DOHH2 (cell line): ENCODE data around the gene OVOL1.

ENCODE experiments used
- H3F3A ChIP-seq: fragments of 200-600 bp; sonication (generic), shearing (Covaris generic); 2 replicates; pipeline ENCODE4 v1.6.0; 2016; ENCODE audit warnings: antibody characterized with exemption, mild to moderate bottlenecking; ENCODE audit not compliant: control insufficient read depth, insufficient read depth
- H3K27ac ChIP-seq: fragments of 200-600 bp; sonication (generic); 2 replicates; pipeline ENCODE4 v1.5.1; 2014; ENCODE audit warnings: low read depth, mild to moderate bottlenecking, low read length, moderate library complexity
- H3K27me3 ChIP-seq: fragments of 200-600 bp; sonication (generic); 2 replicates; pipeline ENCODE4 v1.6.1; 2014; ENCODE audit warnings: mild to moderate bottlenecking, low read length, mixed read lengths; ENCODE audit not compliant: control insufficient read depth
- H3K36me3 ChIP-seq: fragments of 200-600 bp; sonication (generic); 2 replicates; pipeline ENCODE4 v1.6.1; 2014; ENCODE audit warnings: mild to moderate bottlenecking, low read length, moderate library complexity, mixed read lengths; ENCODE audit not compliant: control insufficient read depth
- H3K4me1 ChIP-seq: fragments of 200-600 bp; sonication (generic); 2 replicates; pipeline ENCODE4 v1.6.1; 2014; ENCODE audit warnings: mild to moderate bottlenecking, low read length, mixed read lengths; ENCODE audit not compliant: control insufficient read depth
- H3K4me2 ChIP-seq: fragments of 200-600 bp; sonication (generic); 2 replicates; pipeline ENCODE4 v1.6.0; 2014; ENCODE audit warnings: mild to moderate bottlenecking, low read length, moderate library complexity
- H3K4me3 ChIP-seq: fragments of 200-600 bp; sonication (generic); 2 replicates; pipeline ENCODE4 v1.5.1; 2014; ENCODE audit warnings: mild to moderate bottlenecking, low read length, mixed read lengths
- H3K79me2 ChIP-seq: fragments of 200-600 bp; sonication (generic); 2 replicates; pipeline ENCODE4 v1.6.1; 2014; ENCODE audit warnings: mild to moderate bottlenecking, low read length, mixed read lengths; ENCODE audit not compliant: control insufficient read depth
- H3K9me2 ChIP-seq: fragments of 200-600 bp; sonication (generic); replicated peaks from 2 replicates; pipeline ENCODE4 v1.6.1; 2014; ENCODE audit warnings: mild to moderate bottlenecking, low read length, mixed read lengths; ENCODE audit not compliant: control insufficient read depth
- H3K9me3 ChIP-seq: fragments of 200-600 bp; sonication (generic); 2 replicates; pipeline ENCODE4 v1.6.1; 2014; ENCODE audit warnings: antibody characterized with exemption, low read length, mixed read lengths; ENCODE audit not compliant: control insufficient read depth, insufficient read depth
- H4K20me1 ChIP-seq: fragments of 200-600 bp; sonication (generic); 2 replicates; pipeline ENCODE4 v1.6.0; 2014; ENCODE audit warnings: low read depth, mild to moderate bottlenecking, antibody characterized with exemption, low read length, moderate library complexity; ENCODE audit not compliant: control insufficient read depth, insufficient read depth
- EZH2phosphoT487 ChIP-seq: fragments of 200-600 bp; sonication (generic); IDR thresholded peaks from 2 replicates; pipeline ENCODE4 v1.6.1; 2017; ENCODE audit warnings: borderline replicate concordance, mild to moderate bottlenecking, antibody characterized with exemption, low read length, moderate library complexity, mixed read lengths
- TF ChIP-seq, protein P1 (sequence below): fragments of 200-600 bp; sonication (generic); IDR thresholded peaks from one replicate; pipeline ENCODE4 v1.5.1; 2014; ENCODE audit warnings: antibody characterized with exemption, mild to moderate bottlenecking, low read depth, low read length; ENCODE audit not compliant: poor library complexity, severe bottlenecking

Gene OVOL1

DNA sequence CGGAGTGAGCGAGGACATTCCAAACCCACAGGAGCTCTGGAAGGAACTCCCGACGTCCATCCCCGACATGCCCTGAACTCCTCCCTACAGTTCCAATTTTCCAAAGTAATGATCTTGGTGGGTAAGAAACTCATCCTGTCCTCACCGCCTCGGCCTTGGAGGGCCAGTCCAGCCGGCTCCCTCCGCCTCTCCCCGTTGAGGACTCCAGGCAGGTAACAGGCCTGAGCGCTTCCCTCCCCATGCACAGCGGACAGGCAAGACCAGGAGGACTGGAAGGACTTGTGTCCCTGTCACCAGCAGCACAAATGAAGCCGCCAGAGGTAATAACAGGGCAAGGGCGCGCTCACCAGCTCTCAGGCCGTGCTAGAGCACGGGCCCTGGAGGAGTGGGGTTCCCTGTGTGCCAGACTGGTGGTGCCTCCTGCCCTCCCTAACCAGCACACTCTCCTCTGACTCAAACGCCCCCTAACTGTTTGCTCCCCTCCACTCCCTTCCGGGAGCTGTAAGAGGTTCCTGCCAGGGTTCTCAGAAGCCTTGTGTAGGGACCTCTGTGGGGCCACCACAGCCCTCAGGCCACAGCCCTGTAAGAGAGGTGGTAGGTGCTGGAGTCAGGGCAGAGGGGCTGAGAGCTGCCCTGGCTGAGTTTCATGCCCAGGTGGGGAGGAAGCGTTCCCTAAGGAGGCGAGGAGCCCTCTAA is 17.1 kb downstream of the OVOL1 start:
- Histone ChIP-seq H4K20me1 (no peaks in the 10 kb centered on the region), H3F3A (no peaks in the 10 kb centered on the region), H3K4me1 (no peaks in the 10 kb centered on the region), H3K9me3 (no peaks in the 10 kb centered on the region), H3K36me3 (no peaks in the 10 kb centered on the region), H3K79me2 (no peaks in the 10 kb centered on the region), H3K27me3 (peaks cover 27% of the 10 kb centered on the region), H3K4me2 (no peak overlapping the region), H3K27ac (no peak overlapping the region), H3K9me2 (no peaks in the 10 kb centered on the region), H3K4me3 (no peak overlapping the region)
- TF ChIP-seq, protein P1, sequence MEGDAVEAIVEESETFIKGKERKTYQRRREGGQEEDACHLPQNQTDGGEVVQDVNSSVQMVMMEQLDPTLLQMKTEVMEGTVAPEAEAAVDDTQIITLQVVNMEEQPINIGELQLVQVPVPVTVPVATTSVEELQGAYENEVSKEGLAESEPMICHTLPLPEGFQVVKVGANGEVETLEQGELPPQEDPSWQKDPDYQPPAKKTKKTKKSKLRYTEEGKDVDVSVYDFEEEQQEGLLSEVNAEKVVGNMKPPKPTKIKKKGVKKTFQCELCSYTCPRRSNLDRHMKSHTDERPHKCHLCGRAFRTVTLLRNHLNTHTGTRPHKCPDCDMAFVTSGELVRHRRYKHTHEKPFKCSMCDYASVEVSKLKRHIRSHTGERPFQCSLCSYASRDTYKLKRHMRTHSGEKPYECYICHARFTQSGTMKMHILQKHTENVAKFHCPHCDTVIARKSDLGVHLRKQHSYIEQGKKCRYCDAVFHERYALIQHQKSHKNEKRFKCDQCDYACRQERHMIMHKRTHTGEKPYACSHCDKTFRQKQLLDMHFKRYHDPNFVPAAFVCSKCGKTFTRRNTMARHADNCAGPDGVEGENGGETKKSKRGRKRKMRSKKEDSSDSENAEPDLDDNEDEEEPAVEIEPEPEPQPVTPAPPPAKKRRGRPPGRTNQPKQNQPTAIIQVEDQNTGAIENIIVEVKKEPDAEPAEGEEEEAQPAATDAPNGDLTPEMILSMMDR = no peak
- no peak for TF ChIP-seq EZH2phosphoT487

DNA sequence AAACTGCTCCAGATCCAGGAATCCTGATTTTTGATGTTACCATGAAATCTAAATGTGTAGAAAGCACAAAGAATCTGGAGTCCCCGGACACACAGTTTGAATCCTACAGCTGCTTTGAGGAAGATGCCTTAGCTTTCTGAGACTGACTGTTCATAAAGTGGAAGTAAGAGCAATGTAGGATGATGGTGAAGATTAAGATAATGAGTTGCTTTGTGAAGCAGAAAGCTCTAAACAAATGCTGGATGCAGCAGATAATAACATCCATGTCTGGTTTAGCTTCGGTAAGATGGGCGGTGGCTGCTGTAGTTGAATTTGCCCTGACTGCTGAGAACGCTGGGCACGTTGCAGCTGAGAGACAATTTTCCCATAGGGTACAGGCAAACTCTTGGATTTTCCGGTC is 20.1 kb downstream of the OVOL1 start:
- no peak overlapping the region for H3K27ac ChIP-seq
- no peaks in the 10 kb centered on the region for H3K9me2 ChIP-seq
- H3K9me3 ChIP-seq = no peaks in the 10 kb centered on the region
- peaks cover 32% of the 10 kb centered on the region for H3K27me3 ChIP-seq
- H3K4me3 ChIP-seq = no peak overlapping the region
- H4K20me1 ChIP-seq = no peaks in the 10 kb centered on the region
- H3K36me3 ChIP-seq = no peaks in the 10 kb centered on the region
- no peak overlapping the region for H3K4me2 ChIP-seq
- no peaks in the 10 kb centered on the region for H3K79me2 ChIP-seq
- TF ChIP-seq EZH2phosphoT487 = no peak
- TF ChIP-seq, protein P1 = no peak
- no peaks in the 10 kb centered on the region for H3F3A ChIP-seq
- no peaks in the 10 kb centered on the region for H3K4me1 ChIP-seq

DNA sequence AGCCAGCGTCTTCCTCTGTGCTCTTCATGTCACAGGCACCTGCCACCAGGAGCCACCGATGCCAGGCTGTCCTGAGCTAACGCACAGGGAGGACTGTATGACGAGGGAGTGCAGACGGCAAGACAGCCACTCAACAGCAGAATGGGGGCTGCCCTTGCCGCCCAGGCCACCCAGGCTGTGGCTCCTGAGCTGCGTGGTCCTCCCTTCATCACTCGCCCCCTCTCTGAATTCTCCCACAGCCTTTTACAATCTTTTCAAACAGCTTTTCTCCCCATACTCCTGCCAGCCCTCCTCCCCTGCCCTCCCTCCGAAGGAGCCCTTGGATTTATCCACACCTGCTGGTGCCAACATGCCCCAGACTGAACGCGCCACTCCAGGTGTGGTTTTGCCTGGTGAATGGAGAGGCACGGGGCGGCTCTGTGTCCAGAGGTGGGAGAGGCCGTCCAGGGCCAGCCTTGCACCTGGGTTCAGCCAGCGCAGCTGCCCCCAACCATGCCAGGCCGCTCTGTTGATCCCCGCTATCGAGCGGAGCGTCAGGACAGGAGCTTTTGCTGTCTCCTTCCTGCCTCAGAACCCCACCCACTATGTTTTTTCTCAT is 22.0 kb downstream of the OVOL1 start:
- Histone ChIP-seq H3K79me2 (no peaks in the 10 kb centered on the region), H3K4me1 (no peaks in the 10 kb centered on the region), H3K27ac (no peak overlapping the region), H3K36me3 (no peaks in the 10 kb centered on the region), H3K4me2 (no peak overlapping the region), H3K27me3 (peaks cover 30% of the 10 kb centered on the region), H3K9me3 (no peaks in the 10 kb centered on the region), H4K20me1 (no peaks in the 10 kb centered on the region), H3F3A (no peaks in the 10 kb centered on the region), H3K9me2 (no peaks in the 10 kb centered on the region), H3K4me3 (no peak overlapping the region)
- no peak for TF ChIP-seq EZH2phosphoT487
- TF ChIP-seq, protein P1 = no peak
